Caco-2 (cell line): Measurements from ENCODE around the gene C2CD3. TPM values are rescaled to one million over a fixed set of nuclear protein-coding genes. Genes with fewer than 3 reads are reported as not detected.
"Not testable (repeated sequence)": the region's sequence is repeated elsewhere in the genome, so short reads cannot be mapped to it uniquely, and the experiment has no call there.

Source experiments
- BruUV-seq: library from RNA; stranded (reverse); fragments of 400-500 nt; replicated peaks from 2 replicates; lab custom pipeline; 2021; lab: Mats Ljungman, UMichigan
- CTCF ChIA-PET: fragments of 300-600 bp; sonication (Branson Sonifier 250); formaldehyde crosslinking; loops from one replicate; lab custom pipeline; 2022; ENCODE audit warnings: antibody characterized with exemption; lab: Charles Lee
- POLR2A ChIA-PET: fragments of 300-600 bp; sonication (Branson Sonifier 250); formaldehyde crosslinking; loops from one replicate; lab custom pipeline; 2022; ENCODE audit warnings: antibody characterized with exemption; lab: Charles Lee
- DNase-seq, 2 experiments: peaks; one replicate each; pipeline versions ENCODE4 v3.0.0 to v3.0.0-alpha.2; 2020 to 2022
- H3K27me3 ChIP-seq: replicated peaks from 2 replicates; pipeline ENCODE4 v1.6.0; 2011; ENCODE audit warnings: low read length; ENCODE audit not compliant: control insufficient read depth, insufficient read depth
- H3K36me3 ChIP-seq: 2 replicates; pipeline ENCODE4 v1.5.1; 2011; ENCODE audit warnings: low read length; ENCODE audit not compliant: control insufficient read depth, insufficient read depth
- H3K4me1 ChIP-seq: fragments of 250-450 bp; sonication (Bioruptor Pico); 2 replicates; pipeline ENCODE4 v1.5.1; 2020; ENCODE audit warnings: mild to moderate bottlenecking
- H3K4me3 ChIP-seq: 2 replicates; pipeline ENCODE4 v1.5.1; 2011; ENCODE audit warnings: low read depth, mild to moderate bottlenecking, control low read depth, low read length
- H3K9me3 ChIP-seq: fragments of 250-450 bp; sonication (Bioruptor Pico); 2 replicates; pipeline ENCODE4 v1.5.1; 2020; ENCODE audit warnings: mild to moderate bottlenecking, moderate library complexity
- H3K27ac Mint-ChIP-seq: one replicate; pipeline ENCODE4 v1.8.0; 2022; ENCODE audit warnings: mixed read lengths; ENCODE audit not compliant: unreplicated experiment
- H3K27me3 Mint-ChIP-seq: one replicate; pipeline ENCODE4 v1.8.0; 2022; ENCODE audit warnings: mixed read lengths; ENCODE audit not compliant: insufficient read depth, unreplicated experiment
- H3K36me3 Mint-ChIP-seq: one replicate; pipeline ENCODE4 v1.8.0; 2022; ENCODE audit warnings: mild to moderate bottlenecking, mixed read lengths; ENCODE audit not compliant: insufficient read depth, unreplicated experiment
- H3K4me1 Mint-ChIP-seq: one replicate; pipeline ENCODE4 v1.8.0; 2022; ENCODE audit warnings: low read depth, mixed read lengths; ENCODE audit not compliant: unreplicated experiment
- H3K4me3 Mint-ChIP-seq: one replicate; pipeline ENCODE4 v1.8.0; 2022; ENCODE audit warnings: mild to moderate bottlenecking, moderate library complexity, mixed read lengths; ENCODE audit not compliant: unreplicated experiment
- H3K9me3 Mint-ChIP-seq: one replicate; pipeline ENCODE4 v1.8.0; 2022; ENCODE audit warnings: mixed read lengths; ENCODE audit not compliant: unreplicated experiment
- CTCF ChIP-seq, 2 experiments: fragments of 200-600 bp in 1 of 2; IDR thresholded peaks; 1 replicate in 1 of 2; 2 replicates in 1 of 2; pipeline versions ENCODE4 v1.5.1 to v1.8.0; 2011 to 2022; ENCODE audit warnings: antibody characterized with exemption in 1 of 2, control low read depth in 1 of 2, inconsistent platforms in 1 of 2, low read depth in 1 of 2, low read length in 1 of 2, mild to moderate bottlenecking in 1 of 2, moderate library complexity in 1 of 2; ENCODE audit not compliant: insufficient read depth in 1 of 2, severe bottlenecking in 1 of 2, unreplicated experiment in 1 of 2
- intact Hi-C: fragments of 100-400 bp; cut with micrococcal nuclease; formaldehyde crosslinking; loops from one replicate; pipeline ENCODE4 v1.10.0; 2022; ENCODE audit not compliant: unreplicated experiment
- total RNA-seq: library from RNA; stranded (reverse); gene quantifications from 2 replicates; pipeline ENCODE4 v1.2.3, GENCODE V29; 2022

C2CD3 gene
- total RNA-seq, 1 experiment from 2014 or later, result 47.5 TPM

GRCh38 chr11:74070723-74071492 is 99.9 kb downstream of the C2CD3 start:
- TF ChIP-seq CTCF (IDR thresholded peaks at IDR 0.05; ENCODE audit: insufficient read depth in 1 of 2, low read depth in 1 of 2, low read length in 1 of 2, severe bottlenecking in 1 of 2, unreplicated experiment in 1 of 2), result no peak
- Mint-ChIP-seq H3K4me3 (no peak overlapping the region), H3K4me1 (peaks cover 46% of the 10 kb centered on the region), H3K36me3 (peaks cover 23% of the 10 kb centered on the region), H3K27ac (peak overlapping the region; percentile 21), H3K9me3 (peaks cover 6% of the 10 kb centered on the region), H3K27me3 (no peaks in the 10 kb centered on the region)
- DNase-seq, result no peak
- CTCF ChIA-PET, result no interaction called here
- Histone ChIP-seq H3K9me3 (no peaks in the 10 kb centered on the region), H3K27me3 (no peaks in the 10 kb centered on the region), H3K36me3 (no peaks in the 10 kb centered on the region), H3K4me1 (peaks cover 50% of the 10 kb centered on the region), H3K4me3 (no peak overlapping the region)
- intact Hi-C loops, result no loop called here
- POLR2A ChIA-PET, result no interaction called here
- BruUV-seq, result no TSS peak

GRCh38 chr11:74069146-74070046 is 101.4 kb downstream of the C2CD3 start:
- intact Hi-C loops, result loop anchor here (1.0 to 2.0 kb wide), 3 partner anchors 50 to 87 kb away; partner anchors contain the start of gene UCP2
- DNase-seq, result peak; percentile 53 to 76
- H3K4me1 ChIP-seq, result peaks cover 50% of the 10 kb centered on the region
- Mint-ChIP-seq H3K4me3 (no peak overlapping the region), H3K4me1 (peaks cover 46% of the 10 kb centered on the region), H3K27ac (no peak overlapping the region), H3K36me3 (peaks cover 23% of the 10 kb centered on the region), H3K27me3 (no peaks in the 10 kb centered on the region), H3K9me3 (peaks cover 6% of the 10 kb centered on the region)
- H3K9me3 ChIP-seq, result no peaks in the 10 kb centered on the region
- H3K36me3 ChIP-seq, result no peaks in the 10 kb centered on the region
- CTCF ChIA-PET, result no interaction called here
- no peak for TF ChIP-seq CTCF (IDR thresholded peaks at IDR 0.05; ENCODE audit: insufficient read depth in 1 of 2, low read depth in 1 of 2, low read length in 1 of 2, severe bottlenecking in 1 of 2, unreplicated experiment in 1 of 2)
- H3K27me3 ChIP-seq, result no peaks in the 10 kb centered on the region
- POLR2A ChIA-PET, result interaction anchor here (1.7 kb wide), 1 partner anchor 87 kb away, joined by 6 read pairs; the partner anchor contains the start of gene UCP2
- no peak overlapping the region for H3K4me3 ChIP-seq
- BruUV-seq, result no TSS peak

GRCh38 chr11:74066663-74067062 is 104.1 kb downstream of the C2CD3 start:
- intact Hi-C loops, H3K9me3 ChIP-seq, H3K4me3 ChIP-seq, H3K36me3 Mint-ChIP-seq, H3K27me3 Mint-ChIP-seq, BruUV-seq, H3K27me3 ChIP-seq, H3K36me3 ChIP-seq, H3K9me3 Mint-ChIP-seq: not testable (repeated sequence)
- POLR2A ChIA-PET, result interaction anchor here (1.0 kb wide), 1 partner anchor 84 kb away, joined by 4 read pairs; the partner anchor contains the start of gene UCP2
- Mint-ChIP-seq H3K4me1 (peaks cover 46% of the 10 kb centered on the region), H3K27ac (peak overlapping the region; percentile 61), H3K4me3 (peak overlapping the region; percentile 10)
- peak in 1 of 2 experiments; percentile 30 for DNase-seq
- CTCF ChIA-PET, result interaction anchor here (0.7 kb wide), 1 partner anchor 441 kb away, joined by 3 read pairs; no protein-coding TSS in a partner anchor
- peaks cover 50% of the 10 kb centered on the region for H3K4me1 ChIP-seq

GRCh38 chr11:74065534-74065933 is 105.3 kb downstream of the C2CD3 start:
- H3K27me3 ChIP-seq, H3K9me3 ChIP-seq, H3K27ac Mint-ChIP-seq, H3K27me3 Mint-ChIP-seq, H3K4me3 Mint-ChIP-seq, CTCF ChIA-PET, intact Hi-C loops, DNase-seq, H3K4me3 ChIP-seq, H3K36me3 ChIP-seq, POLR2A ChIA-PET, BruUV-seq, H3K36me3 Mint-ChIP-seq, H3K9me3 Mint-ChIP-seq: not testable (repeated sequence)
- peaks cover 40% of the 10 kb centered on the region for H3K4me1 ChIP-seq
- H3K4me1 Mint-ChIP-seq, result peaks cover 37% of the 10 kb centered on the region

GRCh38 chr11:74063628-74064027 is 107.2 kb downstream of the C2CD3 start:
- H3K36me3 Mint-ChIP-seq, H3K27ac Mint-ChIP-seq, H3K36me3 ChIP-seq, H3K27me3 ChIP-seq, H3K4me3 ChIP-seq, H3K4me3 Mint-ChIP-seq, POLR2A ChIA-PET, BruUV-seq, intact Hi-C loops, DNase-seq, H3K27me3 Mint-ChIP-seq, H3K9me3 Mint-ChIP-seq, CTCF ChIA-PET, H3K9me3 ChIP-seq: not testable (repeated sequence)
- H3K4me1 Mint-ChIP-seq, result peaks cover 22% of the 10 kb centered on the region
- peaks cover 25% of the 10 kb centered on the region for H3K4me1 ChIP-seq
